ENCODE measurements around the gene TNIK.
A peak's percentile ranks its signal among the peaks of the same experiment; 100 is the strongest.
"Not testable (repeated sequence)": the region's sequence is repeated elsewhere in the genome, so short reads cannot be mapped to it uniquely, and the experiment has no call there.

The TNIK gene

GRCh38 chr3:171149526-171150116 is 310.6 kb downstream of the TNIK start:
- no peak for DNase-seq

DNA sequence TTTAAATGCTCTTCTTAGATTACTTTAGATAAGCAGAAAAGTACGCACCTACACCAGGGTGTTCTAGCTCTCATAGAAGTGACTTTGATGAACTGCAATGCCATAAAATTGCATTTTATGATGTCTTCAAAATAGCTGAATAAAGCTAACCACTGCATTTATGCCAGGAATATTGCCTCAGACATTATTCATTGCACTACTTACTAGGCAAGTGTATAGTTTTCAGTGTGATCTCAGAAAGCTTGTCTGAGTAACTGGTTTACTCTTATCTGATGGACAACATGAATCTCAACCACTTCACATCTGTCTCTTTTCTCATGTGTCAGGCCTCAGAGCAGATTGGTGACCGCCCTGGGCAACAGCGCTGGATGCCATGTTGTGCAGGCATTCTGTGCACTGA is 314.4 kb downstream of the TNIK start:
- DNase-seq: no peak

GRCh38 chr3:171142985-171143384 is 317.2 kb downstream of the TNIK start:
- DNase-seq: peak in 2 of 58 donors; percentile 15 to 16

DNA sequence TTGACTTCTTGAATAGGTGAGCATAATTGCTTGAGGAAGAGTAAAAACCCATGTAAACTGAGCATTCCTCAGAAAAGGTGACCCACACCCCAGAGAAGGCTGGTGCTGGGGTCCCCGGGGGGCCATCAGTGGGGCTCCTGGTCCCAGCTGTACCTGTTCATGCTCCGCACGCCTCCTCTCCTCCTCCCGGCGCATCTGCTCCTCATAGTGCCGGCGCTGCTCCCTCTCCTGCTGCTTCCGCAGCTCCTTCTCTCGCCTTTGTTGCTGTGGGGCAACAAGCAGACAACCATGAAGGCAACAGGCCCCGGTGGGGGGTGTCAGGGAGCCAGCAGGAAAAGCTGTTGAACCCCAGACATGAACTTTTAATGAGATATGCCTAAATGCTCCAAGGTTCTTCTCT is 320.0 kb downstream of the TNIK start:
- no peak for DNase-seq

GRCh38 chr3:171138027-171138426 is 322.2 kb downstream of the TNIK start:
- DNase-seq: no peak

GRCh38 chr3:171135549-171135948 is 324.7 kb downstream of the TNIK start:
- DNase-seq: no peak

DNA sequence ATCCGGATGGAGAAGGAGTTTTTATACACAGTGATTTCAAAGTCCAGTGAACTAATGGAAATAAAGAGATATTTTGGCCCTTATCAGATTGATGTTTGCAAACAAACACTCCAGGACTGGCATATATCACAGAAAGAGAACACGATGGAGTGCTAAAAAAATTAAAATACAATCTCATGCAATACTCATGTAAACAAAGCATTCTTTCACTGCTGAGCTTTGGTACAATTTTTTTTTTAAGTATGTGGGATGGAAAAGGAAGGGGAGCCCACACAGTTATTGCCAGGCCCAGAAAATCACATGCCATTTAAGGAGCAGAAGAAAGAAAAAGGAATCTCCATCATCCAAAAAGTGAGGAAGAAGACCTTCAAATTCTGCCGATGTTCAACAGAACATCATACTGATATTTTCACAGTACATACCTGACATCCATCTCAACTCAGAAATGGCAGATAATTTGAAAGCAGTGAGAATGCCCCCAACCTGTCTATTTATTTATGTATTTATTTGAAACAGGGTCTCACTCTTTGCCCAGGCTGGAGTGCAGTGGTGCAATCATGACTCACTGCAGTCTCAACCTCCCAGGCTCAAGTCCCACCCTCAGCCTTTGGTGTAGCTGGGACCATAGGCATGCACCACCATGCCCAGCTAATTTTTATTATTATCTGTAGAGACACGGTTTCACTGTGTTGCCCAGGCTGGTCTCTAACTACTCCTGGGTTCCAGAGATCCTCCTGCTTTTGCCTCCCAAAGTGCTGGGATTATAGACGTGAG is 326.2 kb downstream of the TNIK start:
- DNase-seq: no peak

DNA sequence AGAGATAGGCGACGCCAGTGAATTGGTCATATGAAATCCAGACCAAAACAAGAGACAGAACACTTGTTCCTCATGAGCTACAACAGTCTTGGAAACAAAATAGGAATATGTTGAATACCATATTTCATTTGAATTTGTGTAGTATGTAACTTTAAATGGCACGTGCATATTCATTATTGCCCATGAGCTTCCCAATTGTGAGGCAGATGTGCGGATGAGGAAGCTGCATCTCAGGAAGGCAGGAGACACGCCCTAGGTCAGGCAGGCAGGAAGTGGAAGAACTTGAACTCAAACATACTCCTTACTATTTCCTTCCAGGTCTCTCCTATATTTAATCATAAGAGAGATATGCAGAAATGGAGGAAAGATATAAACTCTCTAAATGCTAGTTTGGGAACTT is 326.9 kb downstream of the TNIK start:
- no peak for DNase-seq

- no peak for DNase-seq
These were observed 327.3 kb downstream of the TNIK start for GRCh38 chr3:171132873-171133272.

DNA sequence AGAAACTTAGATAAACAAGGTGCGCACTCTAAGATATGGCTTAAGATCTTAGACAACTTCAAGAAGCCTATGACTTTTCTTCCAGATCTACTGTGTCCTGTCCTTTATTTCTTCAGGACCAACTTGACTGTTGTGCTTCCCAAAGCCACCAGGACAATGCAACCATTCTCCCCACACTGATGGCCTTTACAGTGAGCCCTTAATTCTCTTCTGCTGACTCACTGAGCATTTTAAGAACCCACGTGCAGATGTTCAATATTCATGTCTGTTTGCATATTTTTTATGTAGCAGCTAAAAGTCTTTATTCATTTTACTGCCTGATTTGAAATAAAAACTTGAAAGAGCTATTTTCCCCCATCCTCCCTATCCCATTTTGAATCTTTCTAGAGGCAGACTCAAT is 330.4 kb downstream of the TNIK start:
- no peak for DNase-seq

GRCh38 chr3:171127611-171128010 is 332.6 kb downstream of the TNIK start:
- DNase-seq: no peak

GRCh38 chr3:171126478-171127209 is 333.6 kb downstream of the TNIK start:
- no peak for DNase-seq

DNA sequence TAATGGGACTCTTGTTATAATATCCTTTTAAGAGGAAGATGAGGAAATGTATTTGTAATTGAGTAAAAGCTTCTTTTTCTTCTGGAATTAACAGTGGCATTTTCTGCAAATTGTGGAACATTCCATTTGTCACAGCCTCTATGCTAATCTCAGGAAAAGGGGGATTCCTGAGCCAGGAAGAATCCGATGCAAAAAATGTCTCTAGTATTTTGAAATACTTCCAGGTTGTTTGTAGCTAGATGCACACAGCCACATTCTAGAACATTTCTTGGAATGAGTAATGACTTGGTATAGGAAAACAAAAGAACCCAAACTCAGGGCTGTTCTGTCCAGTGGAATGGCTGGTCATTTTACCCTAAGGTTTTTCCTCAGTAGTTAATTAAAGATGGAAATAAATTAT is 335.2 kb downstream of the TNIK start:
- DNase-seq: no peak

GRCh38 chr3:171123915-171124314 is 336.3 kb downstream of the TNIK start:
- DNase-seq: no peak

DNA sequence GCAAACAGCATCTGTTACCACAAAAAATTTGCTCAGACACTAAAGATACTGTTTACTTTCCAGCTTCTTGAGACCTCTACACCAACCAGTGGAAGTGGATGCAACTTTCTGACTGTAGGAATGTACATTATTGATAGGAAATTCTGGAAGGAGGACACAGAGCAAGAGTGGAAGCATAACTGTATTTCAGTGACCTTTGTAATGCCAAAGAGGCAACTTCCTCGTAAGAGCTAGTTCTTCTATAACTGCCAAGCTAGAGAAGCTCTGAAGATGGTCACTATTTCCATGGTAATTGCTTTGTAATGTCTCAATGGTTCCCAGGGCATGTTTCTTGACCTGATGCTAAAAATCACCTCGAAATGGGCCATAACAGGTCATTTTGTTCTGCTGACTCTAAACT is 337.3 kb downstream of the TNIK start:
- DNase-seq: no peak

DNA sequence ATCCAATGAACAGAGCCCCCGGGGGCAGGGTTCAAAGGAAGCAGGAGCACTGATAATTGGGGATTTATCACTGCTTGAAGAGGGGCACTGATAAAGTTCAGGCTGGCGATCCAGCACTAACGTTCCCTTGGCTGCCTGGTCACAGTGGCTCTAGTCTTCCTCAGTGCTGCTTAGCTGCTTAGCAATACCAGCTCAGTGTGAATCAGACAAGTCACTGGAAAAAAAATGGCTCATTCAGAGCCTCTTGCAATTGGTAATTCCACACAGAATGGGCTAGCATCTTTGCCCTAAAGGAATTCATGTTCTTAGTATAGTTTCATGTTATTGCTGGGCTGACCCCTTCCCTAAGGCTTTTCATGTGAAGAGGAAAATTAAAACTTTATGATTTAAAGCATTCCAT is 338.0 kb downstream of the TNIK start:
- DNase-seq: no peak

- DNase-seq: no peak
These were observed 338.4 kb downstream of the TNIK start for GRCh38 chr3:171121801-171122200.

GRCh38 chr3:171119402-171119801 is 340.8 kb downstream of the TNIK start:
- not testable (repeated sequence) for DNase-seq

- DNase-seq: not testable (repeated sequence)
These were observed 341.2 kb downstream of the TNIK start for GRCh38 chr3:171118993-171119392.

DNA sequence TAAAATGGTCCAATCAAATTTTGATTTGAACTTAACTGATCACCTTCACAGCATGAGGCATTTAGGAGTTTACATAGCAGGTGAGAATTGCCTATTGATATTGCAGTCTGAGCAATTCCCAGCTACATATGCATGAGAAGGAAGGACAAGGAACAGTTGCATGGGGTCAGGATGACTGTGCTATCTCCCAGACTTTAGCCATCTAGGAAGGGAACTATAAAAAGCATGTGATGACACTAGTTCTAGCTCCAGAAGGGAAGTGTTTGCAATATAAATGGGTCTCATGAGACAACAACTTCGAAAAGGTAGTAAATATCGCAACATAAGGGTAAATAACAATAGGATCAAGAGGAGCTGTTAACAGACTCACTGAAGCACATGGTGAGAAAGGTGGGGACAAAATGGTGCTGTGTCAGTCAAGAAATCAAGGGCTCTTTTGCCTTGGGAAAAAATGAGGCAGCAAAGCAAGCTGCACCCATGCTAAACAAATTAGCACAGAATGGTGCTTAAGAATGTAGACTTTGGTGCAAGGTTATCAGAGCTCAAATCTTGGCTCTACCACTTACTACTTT is 343.3 kb downstream of the TNIK start:
- DNase-seq: no peak

DNA sequence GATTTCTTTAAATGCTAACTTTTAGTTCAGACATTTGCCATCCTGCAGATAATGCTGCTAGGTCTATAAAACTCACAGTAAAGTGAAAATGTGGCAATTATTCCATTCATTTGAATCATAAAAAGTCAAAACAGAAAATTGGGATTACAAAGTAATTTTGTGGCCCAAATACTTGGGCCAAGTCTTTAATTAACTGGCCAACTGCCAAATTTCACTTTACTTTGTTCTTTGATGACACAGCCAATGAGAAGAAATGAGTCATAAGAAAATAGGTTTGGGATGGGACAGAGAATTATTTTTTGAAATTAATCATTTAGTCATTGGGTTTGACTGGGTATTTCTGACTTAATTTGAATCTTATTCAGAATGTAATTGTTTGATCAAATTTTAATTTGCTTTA is 343.8 kb downstream of the TNIK start:
- DNase-seq: no peak

DNA sequence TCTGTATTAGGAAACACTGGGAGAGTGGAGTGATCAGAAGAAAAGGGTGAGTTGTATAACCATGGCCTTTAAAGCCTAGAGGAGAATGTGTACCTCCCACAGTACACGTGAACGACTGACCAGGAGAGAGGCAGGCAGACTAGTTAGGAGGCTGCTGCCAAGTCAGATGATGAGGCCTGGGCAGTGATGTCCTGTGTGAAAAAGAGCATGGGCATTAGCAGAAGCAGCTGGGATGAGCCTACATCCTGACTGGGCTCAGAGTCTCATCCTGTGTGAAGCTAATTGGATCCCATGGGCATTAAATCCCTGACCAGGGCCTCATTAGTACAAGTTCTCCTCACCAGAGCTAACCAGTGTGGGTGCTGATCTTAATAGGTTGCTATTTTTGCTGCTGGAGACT is 344.5 kb downstream of the TNIK start:
- DNase-seq: peak in 9 of 58 donors; percentile 5 to 31 (median 14)
